Endodermal cell (in vitro differentiated cells): ENCODE measurements around the gene LGALS3. TPM values are rescaled to one million over a fixed set of nuclear protein-coding genes. Genes with fewer than 3 reads are reported as not detected.

Source experiments
- DNase-seq: peaks from one replicate; pipeline ENCODE4 v3.0.0-alpha.2; 2017
- H3K27ac ChIP-seq: 2 replicates; pipeline ENCODE4 v1.5.1; 2013; ENCODE audit warnings: mild to moderate bottlenecking, low read depth, low read length, moderate library complexity
- H3K27me3 ChIP-seq: 2 replicates; pipeline ENCODE4 v1.6.1; 2013; ENCODE audit warnings: mild to moderate bottlenecking, low read length, moderate library complexity; ENCODE audit not compliant: insufficient read depth, control insufficient read depth, poor library complexity, severe bottlenecking
- H3K36me3 ChIP-seq: 2 replicates; pipeline ENCODE4 v1.7.0; 2013; ENCODE audit warnings: mild to moderate bottlenecking, low read length, moderate library complexity; ENCODE audit not compliant: control insufficient read depth, insufficient read depth
- H3K4me1 ChIP-seq: one replicate; pipeline ENCODE4 v1.7.0; 2013; ENCODE audit warnings: low read length; ENCODE audit not compliant: control insufficient read depth, insufficient read depth
- H3K4me3 ChIP-seq: 2 replicates; pipeline ENCODE4 v1.5.1; 2013; ENCODE audit warnings: mild to moderate bottlenecking, low read length, moderate library complexity
- H3K9ac ChIP-seq: 2 replicates; pipeline ENCODE4 v1.6.1; 2013; ENCODE audit warnings: mild to moderate bottlenecking, low read length, moderate library complexity; ENCODE audit not compliant: poor library complexity, severe bottlenecking; ENCODE audit errors: extremely low read depth
- H3K9me3 ChIP-seq: 2 replicates; pipeline ENCODE4 v1.6.1; 2013; ENCODE audit warnings: mild to moderate bottlenecking, low read length, moderate library complexity; ENCODE audit not compliant: control insufficient read depth
- H3K27ac Mint-ChIP-seq: 2 replicates; pipeline ENCODE4 v1.8.0; 2020; ENCODE audit warnings: mixed read lengths
- H3K27me3 Mint-ChIP-seq: 2 replicates; pipeline ENCODE4 v1.8.0; 2021; ENCODE audit warnings: mild to moderate bottlenecking, mixed read lengths; ENCODE audit not compliant: insufficient read depth
- H3K36me3 Mint-ChIP-seq: 2 replicates; pipeline ENCODE4 v1.8.0; 2020; ENCODE audit warnings: low read depth, mixed read lengths
- H3K4me1 Mint-ChIP-seq: 2 replicates; pipeline ENCODE4 v1.8.0; 2020; ENCODE audit warnings: mixed read lengths
- H3K4me3 Mint-ChIP-seq: 2 replicates; pipeline ENCODE4 v1.8.0; 2020; ENCODE audit warnings: mild to moderate bottlenecking, moderate library complexity, mixed read lengths
- H3K9me3 Mint-ChIP-seq: 2 replicates; pipeline ENCODE4 v1.8.0; 2020; ENCODE audit warnings: mild to moderate bottlenecking, mixed read lengths
- WGBS, 2 experiments: methylation state at CpG; one replicate each; pipeline versions ENCODE4 v1.1.5 to v1.1.7; 2013; ENCODE audit warnings: missing lambda C conversion rate in 2 of 2, mixed read lengths in 1 of 2; ENCODE audit not compliant: insufficient coverage in 1 of 2, insufficient read length in 1 of 2; 5-methylcytosine and 5-hydroxymethylcytosine counted together
- total RNA-seq, 2 donors: library from RNA; stranded (reverse); fragmentation: NEBNext Ultra II Directional in 1 of 2; extraction: Animal tissue kit (Norgen Biotek cat#: 25700) in 1 of 2; gene quantifications; 2 replicates in 1 of 2; 3 replicates in 1 of 2; pipeline ENCODE4 v1.2.1, GENCODE V29; 2021
- TF ChIP-seq, protein P1 (sequence below): fragments of 200-600 bp; sonication (generic); conservative IDR thresholded peaks from 2 replicates; pipeline ENCODE4 v1.5.0; 2021; ENCODE audit warnings: antibody characterized with exemption, mild to moderate bottlenecking

The LGALS3 gene
- total RNA-seq, 2 donors from 2014 or later = 1.0 to 2.0 TPM

DNA sequence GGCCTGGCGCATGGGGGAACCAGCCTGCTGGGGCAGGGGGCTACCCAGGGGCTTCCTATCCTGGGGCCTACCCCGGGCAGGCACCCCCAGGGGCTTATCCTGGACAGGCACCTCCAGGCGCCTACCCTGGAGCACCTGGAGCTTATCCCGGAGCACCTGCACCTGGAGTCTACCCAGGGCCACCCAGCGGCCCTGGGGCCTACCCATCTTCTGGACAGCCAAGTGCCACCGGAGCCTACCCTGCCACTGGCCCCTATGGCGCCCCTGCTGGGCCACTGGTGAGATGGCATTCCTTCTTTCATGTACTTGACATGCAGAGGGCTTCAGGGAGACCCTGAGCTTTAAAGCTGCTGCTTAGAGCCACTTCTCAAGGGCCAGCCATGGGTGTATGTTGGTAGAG is 9.0 kb downstream of the LGALS3 start:
- Mint-ChIP-seq H3K36me3 (peaks cover 4% of the 10 kb centered on the region), H3K27me3 (no peaks in the 10 kb centered on the region), H3K4me3 (no peak overlapping the region), H3K4me1 (no peaks in the 10 kb centered on the region), H3K9me3 (no peaks in the 10 kb centered on the region), H3K27ac (no peak overlapping the region)
- no peak overlapping the region for H3K4me3 ChIP-seq
- DNase-seq = peak; percentile 83
- no peaks in the 10 kb centered on the region for H3K4me1 ChIP-seq
- peaks cover 11% of the 10 kb centered on the region for H3K36me3 ChIP-seq
- H3K27ac ChIP-seq = no peak overlapping the region
- no peaks in the 10 kb centered on the region for H3K9me3 ChIP-seq
- no peaks in the 10 kb centered on the region for H3K27me3 ChIP-seq
- TF ChIP-seq, protein P1, sequence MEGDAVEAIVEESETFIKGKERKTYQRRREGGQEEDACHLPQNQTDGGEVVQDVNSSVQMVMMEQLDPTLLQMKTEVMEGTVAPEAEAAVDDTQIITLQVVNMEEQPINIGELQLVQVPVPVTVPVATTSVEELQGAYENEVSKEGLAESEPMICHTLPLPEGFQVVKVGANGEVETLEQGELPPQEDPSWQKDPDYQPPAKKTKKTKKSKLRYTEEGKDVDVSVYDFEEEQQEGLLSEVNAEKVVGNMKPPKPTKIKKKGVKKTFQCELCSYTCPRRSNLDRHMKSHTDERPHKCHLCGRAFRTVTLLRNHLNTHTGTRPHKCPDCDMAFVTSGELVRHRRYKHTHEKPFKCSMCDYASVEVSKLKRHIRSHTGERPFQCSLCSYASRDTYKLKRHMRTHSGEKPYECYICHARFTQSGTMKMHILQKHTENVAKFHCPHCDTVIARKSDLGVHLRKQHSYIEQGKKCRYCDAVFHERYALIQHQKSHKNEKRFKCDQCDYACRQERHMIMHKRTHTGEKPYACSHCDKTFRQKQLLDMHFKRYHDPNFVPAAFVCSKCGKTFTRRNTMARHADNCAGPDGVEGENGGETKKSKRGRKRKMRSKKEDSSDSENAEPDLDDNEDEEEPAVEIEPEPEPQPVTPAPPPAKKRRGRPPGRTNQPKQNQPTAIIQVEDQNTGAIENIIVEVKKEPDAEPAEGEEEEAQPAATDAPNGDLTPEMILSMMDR = peak; percentile 74
- WGBS, 2 experiments = 86 to 92% methylated on average over 2 to 7 of the region's 7 CpGs
- H3K9ac ChIP-seq = no peak overlapping the region

DNA sequence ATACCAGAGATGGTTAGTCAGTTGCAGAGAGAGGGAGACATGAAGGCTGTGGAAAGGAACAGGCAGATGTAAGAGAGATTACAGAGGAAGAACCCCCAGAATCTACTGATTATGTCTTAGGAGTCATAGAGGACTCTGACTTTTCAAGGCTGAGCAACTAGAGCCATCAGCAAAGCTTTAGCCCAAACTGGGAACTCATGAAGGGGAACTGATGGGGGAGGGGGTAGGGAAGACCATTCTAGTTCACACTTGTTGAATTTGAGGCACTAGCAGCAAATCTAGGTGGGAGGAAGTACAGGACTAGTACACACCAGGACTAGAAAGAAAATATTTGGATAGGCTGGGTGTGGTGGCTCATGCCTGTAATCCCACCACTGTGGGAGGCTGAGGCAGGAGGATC is 10.1 kb downstream of the LGALS3 start:
- TF ChIP-seq, protein P1 = no peak
- Mint-ChIP-seq H3K36me3 (peaks cover 7% of the 10 kb centered on the region), H3K27ac (no peak overlapping the region), H3K27me3 (no peaks in the 10 kb centered on the region), H3K9me3 (no peaks in the 10 kb centered on the region), H3K4me3 (no peak overlapping the region), H3K4me1 (no peaks in the 10 kb centered on the region)
- Histone ChIP-seq H3K9me3 (no peaks in the 10 kb centered on the region), H3K36me3 (peaks cover 11% of the 10 kb centered on the region), H3K9ac (no peak overlapping the region), H3K4me1 (no peaks in the 10 kb centered on the region), H3K27ac (no peak overlapping the region), H3K4me3 (no peak overlapping the region), H3K27me3 (no peaks in the 10 kb centered on the region)
- no peak for DNase-seq

DNA sequence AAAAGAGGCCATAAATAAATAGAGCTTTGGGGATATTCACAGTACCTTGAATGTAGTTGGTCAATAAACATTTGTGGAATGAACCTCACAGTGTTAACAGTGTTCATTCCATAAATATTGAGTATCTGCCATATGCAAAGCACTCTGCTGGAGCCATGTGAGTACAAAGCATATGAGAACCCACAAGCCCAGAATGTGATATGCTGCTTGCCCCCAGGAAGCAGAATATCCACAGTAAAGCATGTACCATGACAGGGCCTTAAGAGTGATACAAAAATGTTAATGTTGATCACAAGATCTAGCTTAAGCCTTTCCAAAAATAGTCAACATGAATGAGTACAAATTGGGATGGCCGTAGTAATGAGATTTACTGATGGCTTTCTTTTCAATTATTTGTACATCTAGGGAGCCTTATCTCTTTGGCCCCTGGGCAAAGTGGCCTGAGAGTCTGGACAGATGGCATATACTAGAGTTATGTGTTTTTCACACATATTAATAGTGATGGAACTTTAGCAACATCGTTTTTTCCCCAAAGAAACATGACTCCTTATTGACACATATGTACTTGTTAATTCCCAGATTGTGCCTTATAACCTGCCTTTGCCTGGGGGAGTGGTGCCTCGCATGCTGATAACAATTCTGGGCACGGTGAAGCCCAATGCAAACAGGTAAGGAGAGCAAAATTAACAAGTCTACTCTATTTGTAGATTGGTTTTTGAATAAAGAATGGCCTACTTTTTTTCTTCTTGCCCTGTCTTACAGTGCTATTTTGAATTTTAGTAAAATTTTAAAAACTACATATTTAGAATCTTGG is 10.9 kb downstream of the LGALS3 start:
- Histone ChIP-seq H3K4me1 (no peaks in the 10 kb centered on the region), H3K9me3 (no peaks in the 10 kb centered on the region), H3K4me3 (no peak overlapping the region), H3K27me3 (no peaks in the 10 kb centered on the region), H3K9ac (no peak overlapping the region), H3K27ac (no peak overlapping the region), H3K36me3 (peaks cover 18% of the 10 kb centered on the region)
- H3K36me3 Mint-ChIP-seq = peaks cover 12% of the 10 kb centered on the region
- 99 to 100% methylated on average over 1 to 4 of the region's 4 CpGs for WGBS, 2 experiments
- no peak overlapping the region for H3K27ac Mint-ChIP-seq
- no peak overlapping the region for H3K4me3 Mint-ChIP-seq
- no peaks in the 10 kb centered on the region for H3K9me3 Mint-ChIP-seq
- TF ChIP-seq, protein P1 = no peak
- no peaks in the 10 kb centered on the region for H3K27me3 Mint-ChIP-seq
- DNase-seq = no peak
- H3K4me1 Mint-ChIP-seq = no peaks in the 10 kb centered on the region
